Neuronal stem cell (in vitro differentiated cells): Measurements from ENCODE around the gene VCL.
"Not testable (repeated sequence)": the region's sequence is repeated elsewhere in the genome, so short reads cannot be mapped to it uniquely, and the experiment has no call there.

ENCODE experiments used
- DNase-seq: peaks from one replicate; pipeline ENCODE4 v3.0.0-alpha.2; 2013; ENCODE audit warnings: low spot score
- H2AFZ ChIP-seq: one replicate; pipeline ENCODE4 v1.6.1; 2013; ENCODE audit warnings: mild to moderate bottlenecking, low read length, inconsistent platforms
- H2AK5ac ChIP-seq: 2 replicates; pipeline ENCODE4 v1.6.1; 2013; ENCODE audit warnings: low read depth, mild to moderate bottlenecking, inconsistent platforms, low read length, moderate library complexity, mixed read lengths
- H2BK120ac ChIP-seq: 2 replicates; pipeline ENCODE4 v1.6.1; 2013; ENCODE audit warnings: low read depth, mild to moderate bottlenecking, inconsistent platforms, low read length, moderate library complexity, mixed read lengths
- H2BK12ac ChIP-seq: one replicate; pipeline ENCODE4 v1.6.1; 2013; ENCODE audit warnings: low read length, inconsistent platforms
- H2BK15ac ChIP-seq: 2 replicates; pipeline ENCODE4 v1.6.1; 2013; ENCODE audit warnings: mild to moderate bottlenecking, low read length, inconsistent platforms, mixed read lengths
- H2BK5ac ChIP-seq: one replicate; pipeline ENCODE4 v1.6.1; 2013; ENCODE audit warnings: inconsistent platforms, mild to moderate bottlenecking, low read length, moderate library complexity
- H3K14ac ChIP-seq: one replicate; pipeline ENCODE4 v1.6.1; 2013; ENCODE audit warnings: low read length, inconsistent platforms
- H3K18ac ChIP-seq: 2 replicates; pipeline ENCODE4 v1.6.1; 2013; ENCODE audit warnings: low read length, inconsistent platforms
- H3K23ac ChIP-seq: 2 replicates; pipeline ENCODE4 v1.6.1; 2013; ENCODE audit warnings: low read depth, mild to moderate bottlenecking, mixed read lengths, low read length, inconsistent platforms; ENCODE audit not compliant: poor library complexity
- H3K27ac ChIP-seq: replicated peaks from 3 replicates; pipeline ENCODE4 v1.5.1; 2013; ENCODE audit warnings: low read length, inconsistent platforms
- H3K27me3 ChIP-seq, 3 experiments: 2 replicates each; pipeline ENCODE4 v1.6.1; 2013; ENCODE audit warnings: low read length in 3 of 3, mild to moderate bottlenecking in 2 of 3, inconsistent platforms in 1 of 3, low read depth in 1 of 3, mixed read lengths in 1 of 3, moderate library complexity in 1 of 3; ENCODE audit not compliant: control insufficient read depth in 3 of 3, insufficient read depth in 3 of 3
- H3K36me3 ChIP-seq, 2 donors: replicated peaks in 1 of 2; 2 replicates each; pipeline ENCODE4 v1.6.1; 2013; ENCODE audit warnings: low read length in 2 of 2; ENCODE audit not compliant: control insufficient read depth in 2 of 2, insufficient read depth in 2 of 2
- H3K4ac ChIP-seq: 2 replicates; pipeline ENCODE4 v1.6.1; 2013; ENCODE audit warnings: inconsistent platforms, mild to moderate bottlenecking, low read length, moderate library complexity
- H3K4me1 ChIP-seq, 2 donors: 1 replicate in 1 of 2; 2 replicates in 1 of 2; pipeline ENCODE4 v1.6.1; 2013; ENCODE audit warnings: low read length in 2 of 2, low read depth in 1 of 2; ENCODE audit not compliant: control insufficient read depth in 2 of 2, insufficient read depth in 1 of 2
- H3K4me2 ChIP-seq: one replicate; pipeline ENCODE4 v1.6.1; 2013; ENCODE audit warnings: mild to moderate bottlenecking, low read length, inconsistent platforms; ENCODE audit not compliant: insufficient read depth, poor library complexity, severe bottlenecking
- H3K4me3 ChIP-seq, 2 donors: 2 replicates each; pipeline ENCODE4 v1.5.1; 2013; ENCODE audit warnings: low read length in 2 of 2, mild to moderate bottlenecking in 2 of 2, inconsistent platforms in 1 of 2, moderate library complexity in 1 of 2
- H3K79me1 ChIP-seq: one replicate; pipeline ENCODE4 v1.6.1; 2013; ENCODE audit warnings: low read depth, mild to moderate bottlenecking, inconsistent platforms, low read length, moderate library complexity
- H3K9ac ChIP-seq: one replicate; pipeline ENCODE4 v1.6.1; 2013; ENCODE audit warnings: mild to moderate bottlenecking, low read depth, low read length, inconsistent platforms; ENCODE audit not compliant: poor library complexity
- H3K9me3 ChIP-seq, 2 donors: replicated peaks in 1 of 2; 2 replicates each; pipeline versions ENCODE3 to v1.6.1; 2013; ENCODE audit warnings: low read length in 2 of 2, mild to moderate bottlenecking in 2 of 2, inconsistent platforms in 1 of 2, low read depth in 1 of 2, mixed read lengths in 1 of 2, moderate library complexity in 1 of 2; ENCODE audit not compliant: control insufficient read depth in 2 of 2, insufficient read depth in 1 of 2
- H4K8ac ChIP-seq: one replicate; pipeline ENCODE4 v1.6.1; 2013; ENCODE audit warnings: low read depth, mild to moderate bottlenecking, inconsistent platforms, low read length, moderate library complexity
- H4K91ac ChIP-seq: one replicate; pipeline ENCODE4 v1.6.1; 2013; ENCODE audit warnings: low read length, low read depth, mild to moderate bottlenecking, inconsistent platforms; ENCODE audit not compliant: poor library complexity
- WGBS, 2 donors: extraction: QIAGEN DNeasy Blood & Tissue Kit; methylation state at CpG; one replicate each; pipeline ENCODE4 v1.1.7; 2013; ENCODE audit warnings: missing lambda C conversion rate in 2 of 2, mixed read lengths in 1 of 2; ENCODE audit not compliant: insufficient read length in 2 of 2, insufficient replicate concordance in 1 of 2; ENCODE audit errors: extremely low coverage in 2 of 2; 5-methylcytosine and 5-hydroxymethylcytosine counted together

The VCL gene

DNA sequence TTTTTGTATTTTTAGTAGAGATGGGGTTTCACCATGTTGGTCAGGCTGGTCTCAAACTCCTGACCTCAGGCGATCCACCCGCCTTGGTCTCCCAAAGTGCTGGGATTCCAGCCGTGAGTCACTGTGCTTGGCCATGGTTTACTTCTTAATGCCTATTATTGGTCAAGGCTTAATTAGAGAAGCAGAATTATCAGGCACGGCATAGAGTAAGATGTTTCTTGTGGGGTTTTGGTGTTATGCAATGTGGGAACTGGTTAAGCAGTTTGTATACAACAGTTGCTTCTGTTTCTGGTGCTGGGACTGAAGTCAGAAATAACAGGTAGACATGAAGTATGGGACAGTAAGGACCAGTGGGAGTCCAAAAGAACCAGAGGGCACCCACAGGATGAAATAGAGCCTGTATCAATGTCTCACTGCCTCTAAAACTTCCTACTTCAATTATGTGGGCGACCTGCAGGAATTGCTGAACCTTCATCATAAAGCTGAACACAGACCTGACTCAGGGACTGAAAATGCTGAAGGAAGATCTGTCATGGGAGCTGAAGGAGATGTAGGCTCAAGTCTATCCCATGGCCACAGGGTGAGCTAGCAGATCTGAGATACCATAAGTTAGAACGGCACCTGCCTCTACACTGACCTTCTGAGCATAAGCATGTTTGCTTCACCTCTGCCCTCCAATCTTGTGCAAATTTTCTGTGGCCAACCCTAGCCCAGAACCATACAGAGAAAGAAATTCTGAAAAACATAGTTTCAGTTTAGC lies 38.3 kb upstream of the VCL start:
- Histone ChIP-seq H3K4me1 (peaks cover 8 to 10% of the 10 kb centered on the region in 2 donors), H3K27me3 (no peaks in the 10 kb centered on the region), H2BK12ac (no peak overlapping the region), H2BK5ac (no peak overlapping the region), H3K23ac (no peak overlapping the region), H3K18ac (no peak overlapping the region), H4K91ac (no peak overlapping the region), H2AFZ (no peak overlapping the region), H3K14ac (no peak overlapping the region), H2AK5ac (no peak overlapping the region), H3K4me3 (no peak overlapping the region), H4K8ac (no peak overlapping the region), H3K4ac (no peak overlapping the region), H2BK120ac (no peak overlapping the region), H3K4me2 (no peak overlapping the region), H3K79me1 (no peaks in the 10 kb centered on the region), H3K9ac (no peak overlapping the region), H2BK15ac (no peak overlapping the region), H3K27ac (no peak overlapping the region), H3K36me3 (no peaks in the 10 kb centered on the region), H3K9me3 (no peaks in the 10 kb centered on the region)
- no peak for DNase-seq
- WGBS, 2 donors, result no CpG with 5 or more reads among the region's 6 CpGs

DNA sequence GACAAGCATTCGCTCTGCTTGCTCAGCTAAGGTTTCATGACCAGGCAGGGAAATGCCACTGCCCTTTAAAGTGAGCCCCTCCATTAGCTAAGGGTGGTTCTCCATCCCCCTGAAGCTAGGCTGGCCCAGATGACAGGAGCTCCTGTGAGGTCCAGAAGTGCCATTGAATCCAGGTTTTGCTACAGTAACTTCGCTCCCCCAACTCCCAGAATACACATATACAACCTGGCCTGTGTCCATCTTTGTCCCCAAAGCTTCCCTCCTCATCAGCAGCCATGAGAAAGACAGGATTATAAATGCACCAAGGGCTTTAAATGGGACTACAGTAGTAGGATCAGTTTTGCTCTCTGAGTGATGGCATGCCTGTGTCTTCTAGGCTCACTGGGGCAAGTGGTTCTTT lies 35.5 kb upstream of the VCL start:
- Histone ChIP-seq H3K79me1 (no peaks in the 10 kb centered on the region), H4K91ac (no peak overlapping the region), H3K9ac (no peak overlapping the region), H2AFZ (peak overlapping the region; percentile 67), H2BK120ac (no peak overlapping the region), H3K18ac (no peak overlapping the region), H3K23ac (no peak overlapping the region), H3K27ac (no peak overlapping the region), H2AK5ac (no peak overlapping the region), H3K36me3 (no peaks in the 10 kb centered on the region), H3K14ac (no peak overlapping the region), H3K4me3 (no peak overlapping the region), H3K4me2 (no peak overlapping the region), H3K4me1 (peaks cover 9 to 13% of the 10 kb centered on the region in 2 donors), H4K8ac (no peak overlapping the region), H3K9me3 (no peaks in the 10 kb centered on the region), H3K4ac (no peak overlapping the region), H3K27me3 (no peaks in the 10 kb centered on the region), H2BK12ac (no peak overlapping the region), H2BK5ac (no peak overlapping the region), H2BK15ac (peak overlapping the region; percentile 1)
- DNase-seq, result no peak
- no CpG with 5 or more reads among the region's 2 CpGs for WGBS, 2 donors

DNA sequence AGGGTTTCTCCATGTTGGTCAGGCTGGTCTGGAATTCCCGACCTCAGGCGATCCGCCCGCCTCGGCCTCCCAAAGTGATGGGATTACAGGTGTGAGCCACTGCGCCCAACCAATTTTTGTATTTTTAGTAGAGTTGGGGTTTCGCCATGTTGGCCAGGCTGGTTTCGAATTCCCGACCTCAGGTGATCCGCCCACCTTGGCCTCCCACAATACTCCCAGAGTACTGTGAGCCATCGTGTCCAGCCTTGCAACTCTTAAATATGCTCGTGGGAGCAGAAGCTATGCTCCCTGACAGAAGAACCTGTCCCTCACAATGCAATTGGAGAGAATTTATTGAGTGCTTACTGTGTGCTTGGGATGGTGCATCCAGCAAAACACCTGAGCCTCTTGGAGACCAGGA lies 34.4 kb upstream of the VCL start:
- not testable (repeated sequence) for H3K79me1 ChIP-seq, H3K9ac ChIP-seq, H2BK15ac ChIP-seq, H3K27me3 ChIP-seq, H3K18ac ChIP-seq, H3K9me3 ChIP-seq, H3K23ac ChIP-seq, H4K8ac ChIP-seq, H2BK120ac ChIP-seq, DNase-seq, H4K91ac ChIP-seq, H3K27ac ChIP-seq, H2BK12ac ChIP-seq, H3K14ac ChIP-seq, H3K36me3 ChIP-seq, H3K4ac ChIP-seq, H3K4me2 ChIP-seq, H2BK5ac ChIP-seq, H2AK5ac ChIP-seq, H2AFZ ChIP-seq
- Histone ChIP-seq H3K4me1 (peaks cover 20 to 21% of the 10 kb centered on the region in 2 donors), H3K4me3 (peak overlapping the region in 1 of 2 donors; percentile 23)
- no CpG with 5 or more reads among the region's 12 CpGs for WGBS, 2 donors

DNA sequence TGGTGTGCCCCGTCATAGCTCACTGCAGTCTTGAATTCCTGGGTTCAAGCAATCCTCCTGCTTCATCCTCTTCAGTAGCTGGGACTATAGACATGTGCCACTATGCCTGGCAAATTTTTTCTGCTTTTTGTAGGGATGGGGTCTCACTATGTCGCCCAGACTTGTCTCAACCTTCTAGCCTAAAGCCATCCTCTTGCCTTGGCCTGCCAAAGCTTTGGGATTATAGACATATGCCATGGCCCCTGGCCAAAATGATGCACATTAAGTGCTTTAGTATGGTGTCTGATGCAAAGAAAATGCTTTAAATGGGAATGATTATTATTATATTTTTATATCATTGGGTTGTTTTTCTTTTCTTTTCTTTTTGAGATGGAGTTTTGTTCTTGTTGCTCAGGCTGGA lies 33.2 kb upstream of the VCL start:
- H2AFZ ChIP-seq, result no peak overlapping the region
- no peaks in the 10 kb centered on the region for H3K36me3 ChIP-seq
- peak overlapping the region; percentile 100 for H3K27ac ChIP-seq

More for the DNA sequence above, 33.2 kb upstream of the VCL start:
- no CpG with 5 or more reads among the region's 2 CpGs for WGBS, 2 donors
- no peak overlapping the region for H3K4ac ChIP-seq
- H3K79me1 ChIP-seq, result no peaks in the 10 kb centered on the region
- no peak overlapping the region for H2BK120ac ChIP-seq
- no peak overlapping the region for H3K14ac ChIP-seq
- H2BK12ac ChIP-seq, result no peak overlapping the region
- no peak overlapping the region for H2BK15ac ChIP-seq
- no peak overlapping the region for H2BK5ac ChIP-seq
- peaks cover 20% of the 10 kb centered on the region in 2 donors for H3K4me1 ChIP-seq
- no peak overlapping the region for H3K23ac ChIP-seq
- no peaks in the 10 kb centered on the region for H3K27me3 ChIP-seq
- H4K91ac ChIP-seq, result no peak overlapping the region
- H3K4me3 ChIP-seq, result no peak overlapping the region
- H4K8ac ChIP-seq, result no peak overlapping the region
- H3K9me3 ChIP-seq, result no peaks in the 10 kb centered on the region
- no peak overlapping the region for H2AK5ac ChIP-seq
- H3K18ac ChIP-seq, result no peak overlapping the region
- no peak overlapping the region for H3K4me2 ChIP-seq
- H3K9ac ChIP-seq, result no peak overlapping the region
- no peak for DNase-seq
